GM23338 (cell line): ENCODE results near the gene SNAPC3. TPM values are rescaled to one million over a fixed set of nuclear protein-coding genes. Genes with fewer than 3 reads are reported as not detected.
"Not testable (repeated sequence)": the region's sequence is repeated elsewhere in the genome, so short reads cannot be mapped to it uniquely, and the experiment has no call there.

Source experiments
- ATAC-seq: fragments of 200-7000 bp; cut with Tn5 transposase; 3 replicates; pipeline ENCODE4 v1.9.1; 2020
- DNase-seq: peaks from one replicate; pipeline ENCODE4 v3.0.0-alpha.2; 2015; ENCODE audit warnings: low spot score
- H2AFZ ChIP-seq: fragments of 200-600 bp; sonication (generic); 2 replicates; pipeline ENCODE4 v1.8.0; 2016; ENCODE audit warnings: antibody characterized with exemption, mild to moderate bottlenecking, moderate library complexity
- H3F3A ChIP-seq: fragments of 200-600 bp; sonication (generic); replicated peaks from 2 replicates; pipeline ENCODE4 v1.8.0; 2017; ENCODE audit warnings: antibody characterized with exemption, mixed run types, low read depth
- H3K27ac ChIP-seq: fragments of 200-600 bp; sonication (generic); 2 replicates; pipeline ENCODE4 v1.6.1; 2016; ENCODE audit warnings: low read depth
- H3K27me3 ChIP-seq: fragments of 200-600 bp; sonication (generic); 2 replicates; pipeline ENCODE4 v1.8.0; 2016; ENCODE audit warnings: mild to moderate bottlenecking, mixed run types, moderate library complexity; ENCODE audit not compliant: insufficient read depth
- H3K36me3 ChIP-seq: fragments of 200-600 bp; sonication (generic); 2 replicates; pipeline ENCODE4 v1.8.0; 2016; ENCODE audit warnings: mild to moderate bottlenecking; ENCODE audit not compliant: insufficient read depth
- H3K4me1 ChIP-seq: fragments of 200-600 bp; sonication (generic); 2 replicates; pipeline ENCODE4 v1.8.0; 2016; ENCODE audit warnings: mild to moderate bottlenecking, moderate library complexity; ENCODE audit not compliant: insufficient read depth
- H3K4me2 ChIP-seq: fragments of 200-600 bp; sonication (generic); 2 replicates; pipeline ENCODE4 v1.7.1; 2017; ENCODE audit warnings: mixed run types
- H3K4me3 ChIP-seq: fragments of 200-600 bp; sonication (generic); 2 replicates; pipeline ENCODE4 v1.6.1; 2016; ENCODE audit warnings: mixed run types
- H3K79me2 ChIP-seq: fragments of 200-600 bp; sonication (generic); replicated peaks from 2 replicates; pipeline ENCODE4 v1.8.0; 2017; ENCODE audit warnings: mild to moderate bottlenecking; ENCODE audit not compliant: insufficient read depth
- H3K9me2 ChIP-seq: fragments of 200-600 bp; sonication (generic); 2 replicates; pipeline ENCODE4 v1.8.0; 2017; ENCODE audit not compliant: insufficient read depth
- H4K20me1 ChIP-seq: fragments of 200-600 bp; sonication (generic); replicated peaks from 2 replicates; pipeline ENCODE4 v1.8.0; 2017; ENCODE audit warnings: mild to moderate bottlenecking; ENCODE audit not compliant: insufficient read depth
- H3K27ac Mint-ChIP-seq: 2 replicates; pipeline ENCODE4 v1.8.0; 2020; ENCODE audit warnings: inconsistent platforms, mild to moderate bottlenecking, moderate library complexity, mixed read lengths
- H3K27me3 Mint-ChIP-seq: 3 replicates; pipeline ENCODE4 v1.8.0; 2022; ENCODE audit warnings: low read depth, mild to moderate bottlenecking, moderate library complexity, mixed read lengths, inconsistent platforms; ENCODE audit not compliant: insufficient read depth, poor library complexity
- H3K36me3 Mint-ChIP-seq: 3 replicates; pipeline ENCODE4 v1.8.0; 2021; ENCODE audit warnings: low read depth, mild to moderate bottlenecking, inconsistent platforms, moderate library complexity, mixed read lengths
- H3K4me1 Mint-ChIP-seq: 3 replicates; pipeline ENCODE4 v1.8.0; 2020; ENCODE audit warnings: mild to moderate bottlenecking, inconsistent platforms, mixed read lengths
- H3K4me3 Mint-ChIP-seq: 3 replicates; pipeline ENCODE4 v1.8.0; 2021; ENCODE audit warnings: moderate library complexity, mild to moderate bottlenecking, inconsistent platforms, mixed read lengths
- H3K9me3 Mint-ChIP-seq: 3 replicates; pipeline ENCODE4 v1.8.0; 2020; ENCODE audit warnings: moderate library complexity, mild to moderate bottlenecking, inconsistent platforms, mixed read lengths
- CREB1 ChIP-seq: fragments of 250-450 bp; sonication (Bioruptor Pico); IDR thresholded peaks from 2 replicates; pipeline ENCODE4 v1.5.0; 2020; ENCODE audit warnings: low read depth, mild to moderate bottlenecking, moderate library complexity
- ETS1 ChIP-seq: IDR thresholded peaks from 2 replicates; pipeline ENCODE4 v1.6.1; 2016; ENCODE audit warnings: antibody characterized with exemption
- EZH2phosphoT487 ChIP-seq: fragments of 200-600 bp; sonication (generic); IDR thresholded peaks from one replicate; pipeline ENCODE4 v1.8.1; 2018; ENCODE audit warnings: antibody characterized with exemption; ENCODE audit not compliant: unreplicated experiment
- JUNB ChIP-seq: IDR thresholded peaks from one replicate; pipeline ENCODE4 v1.6.1; 2016; ENCODE audit warnings: antibody characterized with exemption; ENCODE audit not compliant: unreplicated experiment
- POLR2AphosphoS5 ChIP-seq: IDR thresholded peaks from 2 replicates; pipeline ENCODE4 v1.6.1; 2016; ENCODE audit warnings: antibody characterized with exemption, low read depth
- REST ChIP-seq: IDR thresholded peaks from one replicate; pipeline ENCODE4 v1.6.1; 2018; ENCODE audit warnings: antibody characterized with exemption; ENCODE audit not compliant: unreplicated experiment
- STAT1 ChIP-seq: IDR thresholded peaks from one replicate; pipeline ENCODE4 v1.6.1; 2016; ENCODE audit warnings: antibody characterized with exemption; ENCODE audit not compliant: unreplicated experiment
- ZNF114 ChIP-seq: fragments of 250-450 bp; sonication (Bioruptor Pico); IDR thresholded peaks from 2 replicates; pipeline ENCODE4 v1.5.0; 2020; ENCODE audit warnings: mild to moderate bottlenecking, moderate library complexity
- ZNF462 ChIP-seq: fragments of 250-450 bp; sonication (Bioruptor Pico); IDR thresholded peaks from 2 replicates; pipeline ENCODE4 v1.5.0; 2020; ENCODE audit warnings: mild to moderate bottlenecking, moderate library complexity
- polyA plus RNA-seq: library from polyadenylated mRNA; unstranded; fragments of >200 nt; fragmentation: Nextera tagmentation; extraction: Ambion mirVana; gene quantifications from 2 replicates; pipeline ENCODE4 v1.2.1, GENCODE V29; 2016
- total RNA-seq: library from RNA; depleted of rRNA; stranded (reverse); fragments of >200 nt; shearing (Covaris generic); gene quantifications from 2 replicates; pipeline ENCODE4 v1.2.3, GENCODE V29; 2014

SNAPC3 gene
- total and polyA plus RNA-seq, 2 experiments from 2014 or later = 20.9 to 35.2 TPM

- H3K9me2 ChIP-seq, H3K27me3 ChIP-seq, H3K36me3 ChIP-seq, H3K4me3 ChIP-seq, DNase-seq, H3K27ac Mint-ChIP-seq, H3K4me3 Mint-ChIP-seq, H3F3A ChIP-seq, H3K4me2 ChIP-seq, H3K27ac ChIP-seq, ATAC-seq, H3K9me3 Mint-ChIP-seq, H3K4me1 ChIP-seq, H2AFZ ChIP-seq, H3K27me3 Mint-ChIP-seq: not testable (repeated sequence)
- H3K4me1 Mint-ChIP-seq = peaks cover 15% of the 10 kb centered on the region; the same call in 2 of the 3 replicates
- peaks cover 48% of the 10 kb centered on the region for H3K36me3 Mint-ChIP-seq
- Histone ChIP-seq H4K20me1 (peaks cover 14% of the 10 kb centered on the region; the same call in 1 of the 2 replicates), H3K79me2 (peaks cover 94% of the 10 kb centered on the region)
Measured at GRCh38 chr9:15427702-15428101, 5.0 kb downstream of the SNAPC3 start.

- DNase-seq = peak; percentile 14
- H3K27ac Mint-ChIP-seq = peak overlapping the region; percentile 71
- no peak for TF ChIP-seq POLR2AphosphoS5
- TF ChIP-seq REST = no peak
- TF ChIP-seq JUNB = no peak
- no peak for TF ChIP-seq EZH2phosphoT487
- no peak for TF ChIP-seq ZNF462
- no peak for TF ChIP-seq CREB1
- TF ChIP-seq ETS1 = no peak
- no peak for TF ChIP-seq ZNF114
- TF ChIP-seq STAT1 = no peak
Measured at GRCh38 chr9:15430920-15431844, 8.5 kb downstream of the SNAPC3 start.

More at GRCh38 chr9:15430920-15431844, 8.5 kb downstream of the SNAPC3 start:
- Histone ChIP-seq H3K4me1 (no peaks in the 10 kb centered on the region), H3K36me3 (peaks cover 14% of the 10 kb centered on the region), H3K9me2 (no peaks in the 10 kb centered on the region), H3K27me3 (no peaks in the 10 kb centered on the region), H4K20me1 (peaks cover 17% of the 10 kb centered on the region; the same call in 1 of the 2 replicates), H2AFZ (no peak overlapping the region), H3F3A (no peaks in the 10 kb centered on the region), H3K79me2 (peaks cover 89% of the 10 kb centered on the region), H3K4me2 (no peak overlapping the region), H3K4me3 (no peak overlapping the region), H3K27ac (peak overlapping the region; percentile 35; the same call in 1 of the 2 replicates)
- Mint-ChIP-seq H3K27me3 (peaks cover 2% of the 10 kb centered on the region), H3K4me1 (peaks cover 15% of the 10 kb centered on the region; the same call in 2 of the 3 replicates), H3K4me3 (no peak overlapping the region), H3K9me3 (no peaks in the 10 kb centered on the region), H3K36me3 (peaks cover 54% of the 10 kb centered on the region)
- ATAC-seq = peak; percentile 74
